Psoas muscle (tissue), 8 donors: Measurements from ENCODE around the gene LYSMD4. TPM values are rescaled to one million over a fixed set of nuclear protein-coding genes. Genes with fewer than 3 reads are reported as not detected.
"Not testable (repeated sequence)": the region's sequence is repeated elsewhere in the genome, so short reads cannot be mapped to it uniquely, and the experiment has no call there.

ENCODE experiments used
- ATAC-seq, 4 donors: fragments of 200-7000 bp; cut with Tn5 transposase; one replicate each; pipeline ENCODE4 v1.9.1; 2020; ENCODE audit warnings: moderate library complexity in 3 of 4, mild to moderate bottlenecking in 2 of 4
- DNase-seq, 2 donors: peaks; one replicate each; pipeline ENCODE4 v3.0.0-alpha.2; 2020
- H3K27ac ChIP-seq: fragments of 200-600 bp; one replicate; pipeline ENCODE4 v1.8.0; 2022
- H3K27me3 ChIP-seq, 3 donors: fragments of 200-600 bp in 1 of 3; one replicate each; pipeline versions ENCODE4 v1.6.1 to v1.8.0; 2013 to 2022; ENCODE audit warnings: low read length in 2 of 3, mild to moderate bottlenecking in 2 of 3, moderate library complexity in 1 of 3; ENCODE audit not compliant: insufficient read depth in 3 of 3
- H3K36me3 ChIP-seq, 2 donors: fragments of 200-600 bp in 1 of 2; one replicate each; pipeline versions ENCODE4 v1.6.1 to v1.8.0; 2013 to 2022; ENCODE audit warnings: low read depth in 1 of 2, mild to moderate bottlenecking in 1 of 2, moderate library complexity in 1 of 2; ENCODE audit not compliant: insufficient read depth in 1 of 2
- H3K4me1 ChIP-seq: fragments of 200-600 bp; one replicate; pipeline ENCODE4 v1.8.0; 2022
- H3K4me3 ChIP-seq: fragments of 200-600 bp; one replicate; pipeline ENCODE4 v1.8.0; 2022; ENCODE audit warnings: mild to moderate bottlenecking
- H3K9me3 ChIP-seq: fragments of 200-600 bp; one replicate; pipeline ENCODE4 v1.8.0; 2022
- CTCF ChIP-seq: fragments of 200-600 bp; IDR thresholded peaks from one replicate; pipeline ENCODE4 v1.8.0; 2022; ENCODE audit warnings: antibody characterized with exemption
- WGBS, 3 donors: extraction: QIAGEN DNeasy Blood & Tissue Kit; methylation state at CpG; one replicate each; pipeline versions ENCODE4 v1.1.6 to v1.1.7; 2013; 5-methylcytosine and 5-hydroxymethylcytosine counted together
- intact Hi-C, 2 donors: fragments of 100-400 bp; cut with DNase I; formaldehyde crosslinking; loops; one replicate each; pipeline versions ENCODE4 v1.11.0 to v1.14.2; 2022
- long read RNA-seq, 2 donors: library from polyadenylated mRNA; unstranded; transcript quantifications; one replicate each; pipeline ENCODE4 v2.0.0, GENCODE V29; 2021
- polyA plus RNA-seq, 3 donors: library from polyadenylated mRNA; stranded (reverse); fragments of 200-250 nt; gene quantifications; one replicate each; pipeline ENCODE4 v1.2.3, GENCODE V29; 2013
- total RNA-seq, 4 donors: library from RNA; stranded (reverse); fragmentation: NEBNext Ultra II Directional in 2 of 4; extraction: Animal tissue kit (Norgen Biotek cat#: 25700) in 2 of 4; gene quantifications; one replicate each; pipeline versions ENCODE4 v1.2.1 to v1.2.4, GENCODE V29; 2021 to 2023
- donor health status: healthy with polysubstance abuse.
- donor health status: DM: no; HTN: no; CAD: no; lungs with moderate emphysema.
- donor health status: Bipolar disorder and iron deficiency.
- donor health status: healthy.
- donor health status: DM: yes; HTN: yes; CAD: no.
- donor health status: DM: no; HTN: no; CAD: no.
- donor health status: DM: no; HTN: no; CAD: no.
- donor health status: DM: yes; HTN: yes; CAD: no.

LYSMD4 gene
- total RNA-seq (1 to 10 TPM; 3.6 to 9.5 (median 7.4) TPM), polyA plus RNA-seq (10 to 100 TPM in 1 of 3 donors, 1 to 10 TPM in 2; 5.6 to 13.5 (median 5.8) TPM)
- long read RNA-seq, donor 1, partial matches to known transcripts, result 0 of 13 reads
- long read RNA-seq, donor 1, other reads (novel, unspliced or antisense), result 12 of 13 reads
- long read RNA-seq, donor 2, partial matches to known transcripts, result 3 of 23 reads
- long read RNA-seq, donor 2, other reads (novel, unspliced or antisense), result 19 of 23 reads

GRCh38 chr15:99733268-99734039 is at the start of gene LYSMD4:
Gene LYSMD4, minus strand, starts transcription at chr15:99733437. Its CDS starts 1,438 bp downstream, at chr15:99731999.
- Histone ChIP-seq H3K4me1 (peaks cover 25% of the 10 kb centered on the region), H3K9me3 (no peaks in the 10 kb centered on the region), H3K36me3 (peaks cover 0 to 27% of the 10 kb centered on the region in 2 donors), H3K27me3 (no peaks in the 10 kb centered on the region), H3K4me3 (peak within 1 kb of the TSS; percentile 98), H3K27ac (peak within 1 kb of the TSS; percentile 94)
- intact Hi-C loops, result no loop called here
- DNase-seq (peak; percentile 99), ATAC-seq (peak; percentile 97 to 99 (median 98))
- WGBS, 3 donors, result 11 to 22% (median 11%) methylated on average over 38 to 69 of the region's 69 CpGs
- TF ChIP-seq CTCF, result no peak

GRCh38 chr15:99782029-99782428 is 48.8 kb upstream of the LYSMD4 start:
- H3K36me3 ChIP-seq, H3K4me1 ChIP-seq, H3K27ac ChIP-seq, H3K27me3 ChIP-seq, H3K9me3 ChIP-seq, intact Hi-C loops, ATAC-seq, DNase-seq, H3K4me3 ChIP-seq: not testable (repeated sequence)
- 13 to 61% (median 35%) methylated on average over 1 to 2 of the region's 4 CpGs for WGBS, 3 donors

GRCh38 chr15:99777144-99777543 is 43.9 kb upstream of the LYSMD4 start:
- DNase-seq (no peak), ATAC-seq (no peak)
- Histone ChIP-seq H3K4me1 (no peaks in the 10 kb centered on the region), H3K27ac (no peak overlapping the region), H3K27me3 (no peaks in the 10 kb centered on the region), H3K36me3 (no peaks in the 10 kb centered on the region), H3K4me3 (no peak overlapping the region), H3K9me3 (no peaks in the 10 kb centered on the region)
- 92 to 98% (median 97%) methylated on average over 1 of the region's 1 CpG for WGBS, 3 donors
- intact Hi-C loops, result no loop called here
- TF ChIP-seq CTCF, result no peak

GRCh38 chr15:99764522-99764921 is 31.3 kb upstream of the LYSMD4 start:
- H3K36me3 ChIP-seq, result no peaks in the 10 kb centered on the region
- no peak for TF ChIP-seq CTCF
- H3K4me3 ChIP-seq, result no peak overlapping the region
- 87 to 92% (median 87%) methylated on average over 3 of the region's 3 CpGs for WGBS, 3 donors
- ATAC-seq (no peak), DNase-seq (no peak)
- H3K27ac ChIP-seq, result no peak overlapping the region
- intact Hi-C loops, result no loop called here
- no peaks in the 10 kb centered on the region for H3K27me3 ChIP-seq
- no peaks in the 10 kb centered on the region for H3K9me3 ChIP-seq
- no peaks in the 10 kb centered on the region for H3K4me1 ChIP-seq

GRCh38 chr15:99763827-99764226 is 30.6 kb upstream of the LYSMD4 start:
- 94 to 98% (median 95%) methylated on average over 2 of the region's 2 CpGs for WGBS, 3 donors

More at GRCh38 chr15:99763827-99764226, 30.6 kb upstream of the LYSMD4 start:
- DNase-seq, result no peak
- Histone ChIP-seq H3K4me3 (no peak overlapping the region), H3K27me3 (no peaks in the 10 kb centered on the region), H3K4me1 (no peaks in the 10 kb centered on the region), H3K36me3 (no peaks in the 10 kb centered on the region), H3K9me3 (no peaks in the 10 kb centered on the region), H3K27ac (no peak overlapping the region)
- TF ChIP-seq CTCF, result no peak
- no peak for ATAC-seq
- intact Hi-C loops, result no loop called here
